B cell (primary cell): ENCODE data around the gene PTPRT. TPM values are rescaled to one million over a fixed set of nuclear protein-coding genes. Genes with fewer than 3 reads are reported as not detected.
A peak's percentile ranks its signal among the peaks of the same experiment; 100 is the strongest.

Experiments used
- ATAC-seq: fragments of 200-7000 bp; cut with Tn5 transposase; one replicate; pipeline ENCODE4 v1.10.0; 2021; ENCODE audit warnings: low read depth, mild to moderate bottlenecking, moderate number of reproducible peaks, moderate library complexity
- CTCF ChIA-PET: fragments of 350-600 bp; sonication (Branson Sonifier 250); formaldehyde crosslinking; loops from one replicate; lab custom pipeline; 2021; ENCODE audit warnings: antibody characterized with exemption, inconsistent platforms; lab: Charles Lee
- POLR2A ChIA-PET: fragments of 350-600 bp; sonication (Branson Sonifier 250); formaldehyde crosslinking; loops from one replicate; lab custom pipeline; 2021; ENCODE audit warnings: antibody characterized with exemption; lab: Charles Lee
- DNase-seq: peaks from one replicate; pipeline ENCODE4 v3.0.0; 2013
- H2AFZ ChIP-seq: 2 replicates; pipeline ENCODE4 v1.6.1; 2012; ENCODE audit warnings: mild to moderate bottlenecking, low read depth, low read length; ENCODE audit not compliant: insufficient read depth, poor library complexity, severe bottlenecking
- H3K27ac ChIP-seq, 2 donors: 1 replicate in 1 of 2; 2 replicates in 1 of 2; pipeline ENCODE4 v1.5.1; 2012 to 2013; ENCODE audit warnings: low read length in 2 of 2, mild to moderate bottlenecking in 2 of 2, moderate library complexity in 1 of 2
- H3K27me3 ChIP-seq, 4 experiments: fragments of 200-600 bp in 1 of 4; sonication (generic) in 1 of 4; replicated peaks in 1 of 4; 1 replicate in 2 of 4; 2 replicates in 2 of 4; pipeline versions ENCODE4 v1.6.1 to v1.7.0; 2013 to 2016; ENCODE audit warnings: low read length in 3 of 4, mild to moderate bottlenecking in 2 of 4, mixed read lengths in 1 of 4, moderate library complexity in 1 of 4; ENCODE audit not compliant: insufficient read depth in 4 of 4, control insufficient read depth in 3 of 4; ENCODE audit errors: control extremely low read depth in 1 of 4
- H3K36me3 ChIP-seq, 2 experiments: replicated peaks in 1 of 2; 1 replicate in 1 of 2; 2 replicates in 1 of 2; pipeline versions ENCODE4 v1.6.1 to v1.7.1; 2013; ENCODE audit warnings: low read length in 1 of 2; ENCODE audit not compliant: insufficient read depth in 2 of 2, control insufficient read depth in 1 of 2; ENCODE audit errors: control extremely low read depth in 1 of 2, extremely low read depth in 1 of 2
- H3K4me1 ChIP-seq, 2 donors: fragments of 200-600 bp in 1 of 2; sonication (generic) in 1 of 2; 1 replicate in 1 of 2; 2 replicates in 1 of 2; pipeline versions ENCODE4 v1.5.1 to v1.6.1; 2013 to 2017; ENCODE audit warnings: low read length in 2 of 2; ENCODE audit not compliant: control insufficient read depth in 2 of 2, insufficient read depth in 2 of 2
- H3K4me2 ChIP-seq: replicated peaks from 2 replicates; pipeline ENCODE3; 2012; ENCODE audit warnings: mild to moderate bottlenecking, low read depth, low read length; ENCODE audit not compliant: poor library complexity, severe bottlenecking
- H3K4me3 ChIP-seq, 5 experiments: fragments of 200-600 bp in 1 of 5; sonication (generic) in 1 of 5; 1 replicate in 3 of 5; 2 replicates in 2 of 5; pipeline versions ENCODE4 v1.5.1 to v1.7.0; 2011 to 2016; ENCODE audit warnings: low read length in 4 of 5, mild to moderate bottlenecking in 4 of 5, low read depth in 2 of 5, control low read depth in 1 of 5, moderate library complexity in 1 of 5; ENCODE audit not compliant: insufficient read depth in 1 of 5; ENCODE audit errors: control extremely low read depth in 1 of 5, extremely low read depth in 1 of 5
- H3K79me2 ChIP-seq: fragments of 200-600 bp; sonication (generic); one replicate; pipeline ENCODE4 v1.6.0; 2016; ENCODE audit warnings: low read length; ENCODE audit not compliant: control insufficient read depth, insufficient read depth
- H3K9ac ChIP-seq: fragments of 200-600 bp; sonication (generic); 2 replicates; pipeline ENCODE4 v1.6.1; 2017; ENCODE audit warnings: mild to moderate bottlenecking, low read length, moderate library complexity
- H3K9me3 ChIP-seq, 3 donors: one replicate each; pipeline versions ENCODE4 v1.6.1 to v1.7.1; 2013; ENCODE audit warnings: low read length in 2 of 3; ENCODE audit not compliant: control insufficient read depth in 2 of 3, insufficient read depth in 1 of 3; ENCODE audit errors: control extremely low read depth in 1 of 3
- H4K20me1 ChIP-seq: 2 replicates; pipeline ENCODE4 v1.6.0; 2012; ENCODE audit warnings: mild to moderate bottlenecking, low read length; ENCODE audit not compliant: insufficient read depth, control insufficient read depth, poor library complexity, severe bottlenecking
- H3K27ac Mint-ChIP-seq: one replicate; pipeline ENCODE4 v1.8.0; 2021; ENCODE audit warnings: mixed read lengths
- H3K27me3 Mint-ChIP-seq: one replicate; pipeline ENCODE4 v1.8.0; 2021; ENCODE audit warnings: mixed read lengths
- H3K4me1 Mint-ChIP-seq: one replicate; pipeline ENCODE4 v1.8.0; 2021; ENCODE audit warnings: mixed read lengths
- H3K4me3 Mint-ChIP-seq: one replicate; pipeline ENCODE4 v1.8.0; 2021; ENCODE audit warnings: mixed read lengths
- H3K9me3 Mint-ChIP-seq: one replicate; pipeline ENCODE4 v1.8.0; 2022; ENCODE audit warnings: mixed read lengths; ENCODE audit not compliant: insufficient read depth
- EZH2 ChIP-seq: IDR thresholded peaks from 2 replicates; pipeline ENCODE4 v1.6.1; 2012; ENCODE audit warnings: borderline replicate concordance, low read depth, mild to moderate bottlenecking, moderate library complexity, low read length; ENCODE audit not compliant: insufficient read depth, poor library complexity, severe bottlenecking
- WGBS: methylation state at CpG from one replicate; pipeline ENCODE4 v1.1.5; 2013; ENCODE audit warnings: missing lambda C conversion rate; ENCODE audit not compliant: insufficient coverage; 5-methylcytosine and 5-hydroxymethylcytosine counted together
- intact Hi-C: fragments of 100-400 bp; cut with micrococcal nuclease; formaldehyde crosslinking; loops from one replicate; pipeline ENCODE4 v1.10.0; 2022
- polyA plus RNA-seq: library from polyadenylated mRNA; depleted of rRNA; stranded (reverse); fragments of >200 nt; gene quantifications from 2 replicates; pipeline ENCODE4 v1.2.3, GENCODE V29; 2012
- total RNA-seq, 2 donors: library from RNA; stranded (reverse); fragments of 120-200 nt in 1 of 2; gene quantifications; 1 replicate in 1 of 2; 2 replicates in 1 of 2; pipeline versions ENCODE4 v1.2.3 to v1.2.4, GENCODE V29; 2013 to 2022
- TF ChIP-seq, protein P1 (sequence below): fragments of 200-600 bp; IDR thresholded peaks from one replicate; pipeline ENCODE4 v1.8.0; 2022; ENCODE audit warnings: antibody characterized with exemption, mild to moderate bottlenecking

The PTPRT gene
- total and polyA plus RNA-seq, 2 donors (not counting 1 experiment from before 2014, with no cell fraction given): not detected

DNA sequence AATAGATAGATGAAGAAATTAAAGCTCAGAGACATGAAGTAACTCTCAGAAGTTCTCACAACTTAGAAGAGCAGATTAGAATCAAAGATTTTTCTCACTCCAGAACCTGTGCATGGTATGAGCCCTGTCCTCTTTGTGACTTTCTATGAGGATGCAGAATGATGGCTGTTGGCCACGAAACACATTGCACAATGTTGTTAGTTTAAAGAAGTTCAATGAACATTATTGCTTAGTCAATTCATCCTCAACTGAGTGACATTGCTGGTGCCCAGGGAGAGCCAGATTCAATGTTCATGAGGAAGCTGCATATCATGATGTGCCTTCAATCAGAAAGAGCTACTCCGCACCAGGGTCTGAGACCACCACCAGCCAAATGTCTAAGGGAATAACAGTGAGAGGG lies 633.1 kb downstream of the PTPRT start:
- H3K9me3 ChIP-seq: no peaks in the 10 kb centered on the region
- no peaks in the 10 kb centered on the region for H3K36me3 ChIP-seq
- H3K4me3 ChIP-seq: no peak overlapping the region
- H3K27ac Mint-ChIP-seq: no peak overlapping the region
- POLR2A ChIA-PET: no interaction called here
- peaks cover 9% of the 10 kb centered on the region for H3K4me1 Mint-ChIP-seq
- no CpG with 5 or more reads among the region's 2 CpGs for WGBS
- H2AFZ ChIP-seq: no peak overlapping the region
- no peak overlapping the region for H3K27ac ChIP-seq
- DNase-seq (no peak), ATAC-seq (no peak)
- H3K27me3 ChIP-seq: no peaks in the 10 kb centered on the region
- H3K9me3 Mint-ChIP-seq: no peaks in the 10 kb centered on the region
- no peaks in the 10 kb centered on the region for H3K27me3 Mint-ChIP-seq
- no peak overlapping the region for H3K9ac ChIP-seq
- CTCF ChIA-PET: no interaction called here
- no peaks in the 10 kb centered on the region for H3K4me1 ChIP-seq
- no peaks in the 10 kb centered on the region for H4K20me1 ChIP-seq
- no peak overlapping the region for H3K4me2 ChIP-seq
- no peak overlapping the region for H3K4me3 Mint-ChIP-seq
- no peak for TF ChIP-seq EZH2
- TF ChIP-seq, protein P1, sequence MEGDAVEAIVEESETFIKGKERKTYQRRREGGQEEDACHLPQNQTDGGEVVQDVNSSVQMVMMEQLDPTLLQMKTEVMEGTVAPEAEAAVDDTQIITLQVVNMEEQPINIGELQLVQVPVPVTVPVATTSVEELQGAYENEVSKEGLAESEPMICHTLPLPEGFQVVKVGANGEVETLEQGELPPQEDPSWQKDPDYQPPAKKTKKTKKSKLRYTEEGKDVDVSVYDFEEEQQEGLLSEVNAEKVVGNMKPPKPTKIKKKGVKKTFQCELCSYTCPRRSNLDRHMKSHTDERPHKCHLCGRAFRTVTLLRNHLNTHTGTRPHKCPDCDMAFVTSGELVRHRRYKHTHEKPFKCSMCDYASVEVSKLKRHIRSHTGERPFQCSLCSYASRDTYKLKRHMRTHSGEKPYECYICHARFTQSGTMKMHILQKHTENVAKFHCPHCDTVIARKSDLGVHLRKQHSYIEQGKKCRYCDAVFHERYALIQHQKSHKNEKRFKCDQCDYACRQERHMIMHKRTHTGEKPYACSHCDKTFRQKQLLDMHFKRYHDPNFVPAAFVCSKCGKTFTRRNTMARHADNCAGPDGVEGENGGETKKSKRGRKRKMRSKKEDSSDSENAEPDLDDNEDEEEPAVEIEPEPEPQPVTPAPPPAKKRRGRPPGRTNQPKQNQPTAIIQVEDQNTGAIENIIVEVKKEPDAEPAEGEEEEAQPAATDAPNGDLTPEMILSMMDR: no peak
- intact Hi-C loops: no loop called here
- no peaks in the 10 kb centered on the region for H3K79me2 ChIP-seq

- Histone ChIP-seq H3K4me3 (peak overlapping the region in 1 of 5 experiments; percentile 7), H3K9ac (peak overlapping the region; percentile 27), H3K27me3 (no peaks in the 10 kb centered on the region), H3K4me2 (peak overlapping the region; percentile 24), H3K27ac (no peak overlapping the region), H3K4me1 (no peaks in the 10 kb centered on the region), H3K79me2 (no peaks in the 10 kb centered on the region), H4K20me1 (no peaks in the 10 kb centered on the region), H3K9me3 (no peaks in the 10 kb centered on the region), H3K36me3 (no peaks in the 10 kb centered on the region), H2AFZ (peak overlapping the region; percentile 26)
- intact Hi-C loops: no loop called here
- Mint-ChIP-seq H3K9me3 (no peaks in the 10 kb centered on the region), H3K27me3 (no peaks in the 10 kb centered on the region), H3K4me1 (peaks cover 9% of the 10 kb centered on the region), H3K4me3 (peak overlapping the region; percentile 50), H3K27ac (no peak overlapping the region)
- ChIA-PET CTCF (no interaction called here), POLR2A (no interaction called here)
- TF ChIP-seq, protein P1: no peak
- no peak for TF ChIP-seq EZH2
- no peak for DNase-seq
- no peak for ATAC-seq
- WGBS: 67% methylated on average over 1 of the region's 2 CpGs
Observed at GRCh38 chr20:42553374-42553773, 636.3 kb downstream of the PTPRT start.
